Activated naive CD8-positive, alpha-beta T cell treated with anti-CD3 and anti-CD28 coated beads, Interleukin-2, amount 50 U/mL, for 24 hours (primary cell): ENCODE measurements around the gene PFKFB3.
A peak's percentile ranks its signal among the peaks of the same experiment; 100 is the strongest.

ENCODE experiments used
- ATAC-seq: fragments of 150-1000 bp; cut with Tn5 transposase; one replicate; pipeline ENCODE4 v1.10.0; 2021
- DNase-seq: peaks from one replicate; pipeline ENCODE4 v3.0.0; 2021
- H3K27ac Mint-ChIP-seq: one replicate; pipeline ENCODE4 v1.8.0; 2021; ENCODE audit warnings: mild to moderate bottlenecking, mixed read lengths
- H3K27me3 Mint-ChIP-seq: one replicate; pipeline ENCODE4 v1.8.0; 2021; ENCODE audit warnings: mixed read lengths
- H3K36me3 Mint-ChIP-seq: one replicate; pipeline ENCODE4 v1.8.0; 2021; ENCODE audit warnings: low read depth, mixed read lengths
- H3K4me1 Mint-ChIP-seq: one replicate; pipeline ENCODE4 v1.8.0; 2021; ENCODE audit warnings: mixed read lengths
- H3K4me3 Mint-ChIP-seq: one replicate; pipeline ENCODE4 v1.8.0; 2021; ENCODE audit warnings: mild to moderate bottlenecking, moderate library complexity, mixed read lengths
- H3K9me3 Mint-ChIP-seq: one replicate; pipeline ENCODE4 v1.8.0; 2021; ENCODE audit warnings: mixed read lengths

The PFKFB3 gene

GRCh38 chr10:6269432-6269831 lies 66.7 kb downstream of the PFKFB3 start:
- H3K36me3 Mint-ChIP-seq: peaks cover 6% of the 10 kb centered on the region
- no peaks in the 10 kb centered on the region for H3K9me3 Mint-ChIP-seq
- no peak overlapping the region for H3K4me3 Mint-ChIP-seq
- peak overlapping the region; percentile 93 for H3K27ac Mint-ChIP-seq
- DNase-seq (no peak), ATAC-seq (no peak)
- H3K4me1 Mint-ChIP-seq: peaks cover 59% of the 10 kb centered on the region
- H3K27me3 Mint-ChIP-seq: no peaks in the 10 kb centered on the region

- DNase-seq (peak; percentile 70), ATAC-seq (peak; percentile 83)
- Mint-ChIP-seq H3K27ac (peak overlapping the region; percentile 93), H3K36me3 (peaks cover 6% of the 10 kb centered on the region), H3K9me3 (no peaks in the 10 kb centered on the region), H3K4me3 (peak overlapping the region; percentile 37), H3K4me1 (peaks cover 66% of the 10 kb centered on the region), H3K27me3 (no peaks in the 10 kb centered on the region)
Observed at GRCh38 chr10:6269953-6270867, 67.5 kb downstream of the PFKFB3 start.

- Mint-ChIP-seq H3K4me1 (peaks cover 73% of the 10 kb centered on the region), H3K36me3 (peaks cover 6% of the 10 kb centered on the region), H3K4me3 (peak overlapping the region; percentile 37), H3K27me3 (no peaks in the 10 kb centered on the region), H3K27ac (peak overlapping the region; percentile 93), H3K9me3 (no peaks in the 10 kb centered on the region)
- no peak for DNase-seq
- no peak for ATAC-seq
Observed at GRCh38 chr10:6270951-6271350, 68.2 kb downstream of the PFKFB3 start.

- ATAC-seq: no peak
- Mint-ChIP-seq H3K4me1 (peaks cover 75% of the 10 kb centered on the region), H3K27me3 (no peaks in the 10 kb centered on the region), H3K36me3 (peaks cover 6% of the 10 kb centered on the region), H3K9me3 (no peaks in the 10 kb centered on the region), H3K4me3 (peak overlapping the region; percentile 33), H3K27ac (peak overlapping the region; percentile 93)
- no peak for DNase-seq
Observed at GRCh38 chr10:6271663-6272062, 68.9 kb downstream of the PFKFB3 start.

GRCh38 chr10:6272126-6272525 lies 69.4 kb downstream of the PFKFB3 start:
- DNase-seq (no peak), ATAC-seq (no peak)
- H3K4me1 Mint-ChIP-seq: peaks cover 75% of the 10 kb centered on the region
- H3K9me3 Mint-ChIP-seq: no peaks in the 10 kb centered on the region
- no peak overlapping the region for H3K27ac Mint-ChIP-seq
- peaks cover 6% of the 10 kb centered on the region for H3K36me3 Mint-ChIP-seq
- H3K27me3 Mint-ChIP-seq: no peaks in the 10 kb centered on the region
- H3K4me3 Mint-ChIP-seq: peak overlapping the region; percentile 33

GRCh38 chr10:6273351-6273750 lies 70.6 kb downstream of the PFKFB3 start:
- ATAC-seq: no peak
- Mint-ChIP-seq H3K27ac (no peak overlapping the region), H3K9me3 (no peaks in the 10 kb centered on the region), H3K27me3 (no peaks in the 10 kb centered on the region), H3K4me1 (peaks cover 69% of the 10 kb centered on the region), H3K36me3 (peaks cover 7% of the 10 kb centered on the region), H3K4me3 (no peak overlapping the region)
- DNase-seq: no peak

GRCh38 chr10:6274040-6274439 lies 71.3 kb downstream of the PFKFB3 start:
- DNase-seq: no peak
- peaks cover 7% of the 10 kb centered on the region for H3K36me3 Mint-ChIP-seq
- no peaks in the 10 kb centered on the region for H3K27me3 Mint-ChIP-seq
- no peaks in the 10 kb centered on the region for H3K9me3 Mint-ChIP-seq
- H3K27ac Mint-ChIP-seq: no peak overlapping the region
- ATAC-seq: no peak
- peaks cover 67% of the 10 kb centered on the region for H3K4me1 Mint-ChIP-seq
- H3K4me3 Mint-ChIP-seq: no peak overlapping the region

GRCh38 chr10:6274484-6274883 lies 71.8 kb downstream of the PFKFB3 start:
- Mint-ChIP-seq H3K36me3 (peaks cover 7% of the 10 kb centered on the region), H3K9me3 (no peaks in the 10 kb centered on the region), H3K27ac (peak overlapping the region; percentile 94), H3K27me3 (no peaks in the 10 kb centered on the region), H3K4me3 (no peak overlapping the region), H3K4me1 (peaks cover 63% of the 10 kb centered on the region)
- ATAC-seq (no peak), DNase-seq (no peak)

- ATAC-seq: peak; percentile 91
- Mint-ChIP-seq H3K4me1 (peaks cover 55% of the 10 kb centered on the region), H3K27me3 (no peaks in the 10 kb centered on the region), H3K4me3 (peak overlapping the region; percentile 79), H3K36me3 (peaks cover 4% of the 10 kb centered on the region), H3K27ac (peak overlapping the region; percentile 94), H3K9me3 (no peaks in the 10 kb centered on the region)
- peak; percentile 87 for DNase-seq
Observed at GRCh38 chr10:6275022-6275997, 72.6 kb downstream of the PFKFB3 start.

- Mint-ChIP-seq H3K4me3 (no peak overlapping the region), H3K36me3 (peaks cover 2% of the 10 kb centered on the region), H3K9me3 (no peaks in the 10 kb centered on the region), H3K27ac (peak overlapping the region; percentile 94), H3K4me1 (peaks cover 44% of the 10 kb centered on the region), H3K27me3 (no peaks in the 10 kb centered on the region)
- DNase-seq (no peak), ATAC-seq (no peak)
Observed at GRCh38 chr10:6276356-6276755, 73.6 kb downstream of the PFKFB3 start.

- H3K27me3 Mint-ChIP-seq: no peaks in the 10 kb centered on the region
- peaks cover 2% of the 10 kb centered on the region for H3K36me3 Mint-ChIP-seq
- H3K27ac Mint-ChIP-seq: no peak overlapping the region
- no peaks in the 10 kb centered on the region for H3K9me3 Mint-ChIP-seq
- ATAC-seq: no peak
- peaks cover 27% of the 10 kb centered on the region for H3K4me1 Mint-ChIP-seq
- DNase-seq: no peak
- H3K4me3 Mint-ChIP-seq: no peak overlapping the region
Observed at GRCh38 chr10:6278519-6279120, 75.9 kb downstream of the PFKFB3 start.

GRCh38 chr10:6279540-6280267 lies 77.0 kb downstream of the PFKFB3 start:
- no peak for DNase-seq
- Mint-ChIP-seq H3K4me1 (peaks cover 26% of the 10 kb centered on the region), H3K9me3 (no peaks in the 10 kb centered on the region), H3K4me3 (no peak overlapping the region), H3K27me3 (no peaks in the 10 kb centered on the region), H3K36me3 (peaks cover 2% of the 10 kb centered on the region), H3K27ac (no peak overlapping the region)
- no peak for ATAC-seq

GRCh38 chr10:6280291-6280690 lies 77.6 kb downstream of the PFKFB3 start:
- Mint-ChIP-seq H3K27ac (no peak overlapping the region), H3K36me3 (peaks cover 2% of the 10 kb centered on the region), H3K4me1 (peaks cover 20% of the 10 kb centered on the region), H3K27me3 (no peaks in the 10 kb centered on the region), H3K4me3 (no peak overlapping the region), H3K9me3 (no peaks in the 10 kb centered on the region)
- ATAC-seq (no peak), DNase-seq (no peak)
